Measurements from ENCODE around the gene HSD17B11.

DNA sequence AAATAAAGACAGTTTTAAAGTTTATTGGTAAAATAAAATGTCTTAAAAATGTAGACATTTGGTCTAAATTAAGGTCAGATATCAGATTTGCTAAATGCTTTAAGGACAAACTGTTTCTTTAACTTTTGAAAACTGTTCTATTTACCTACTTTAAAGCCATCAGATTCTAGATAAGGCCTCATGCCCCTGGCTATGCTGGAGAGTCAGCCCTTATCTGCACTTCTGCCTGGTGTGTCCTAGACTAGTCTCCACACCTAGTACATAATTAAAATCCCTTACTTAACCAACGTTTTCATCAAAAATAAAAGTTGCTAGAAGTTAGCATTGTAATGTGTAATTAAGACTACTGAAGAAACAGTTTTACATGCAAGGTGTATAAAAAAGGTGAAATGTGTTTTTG, 25.6 kb downstream of the HSD17B11 start:
- TF ChIP-seq CTCF (IDR thresholded peaks at IDR 0.05) (no peak), POLR2A (IDR thresholded peaks at IDR 0.05) (no peak)
